HK-2 (cell line): Measurements from ENCODE around the gene TBC1D12.
"Not testable (repeated sequence)": the region's sequence is repeated elsewhere in the genome, so short reads cannot be mapped to it uniquely, and the experiment has no call there.

ENCODE experiments used
- DNase-seq: peaks from one replicate; pipeline ENCODE4 v3.0.0-alpha.2; 2018; ENCODE audit not compliant: unreplicated experiment

The TBC1D12 gene

DNA sequence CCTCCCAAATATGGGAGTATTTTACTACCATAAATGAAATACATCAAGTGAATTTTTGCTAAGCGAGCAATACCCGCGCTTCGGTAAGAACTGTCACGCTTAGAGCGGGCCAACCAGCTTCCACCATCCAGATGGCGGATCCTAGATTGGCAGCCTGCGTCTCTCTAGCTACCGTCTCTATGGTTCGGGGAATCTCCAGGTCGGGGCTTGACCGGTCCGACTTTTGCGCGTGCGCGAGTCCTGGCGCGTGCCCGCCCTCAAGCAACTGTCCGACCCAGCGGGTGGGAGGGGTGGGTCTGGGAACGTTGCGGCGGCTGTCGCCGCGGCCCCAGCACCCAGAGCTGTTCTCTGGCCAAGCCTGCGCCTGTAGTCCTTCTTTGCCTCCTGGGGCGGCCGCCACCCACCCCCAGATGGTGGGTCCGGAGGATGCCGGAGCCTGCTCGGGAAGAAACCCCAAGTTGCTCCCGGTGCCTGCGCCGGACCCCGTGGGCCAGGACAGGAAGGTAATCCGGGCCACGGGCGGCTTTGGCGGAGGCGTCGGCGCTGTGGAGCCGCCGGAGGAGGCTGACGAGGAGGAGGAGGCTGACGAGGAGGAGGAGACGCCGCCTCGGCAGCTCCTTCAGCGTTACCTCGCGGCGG is at the start of gene TBC1D12:
Gene TBC1D12 (plus strand): TSS at position 338 of the 639 bp plus-strand sequence. CDS start 73 bp downstream, at position 411.
- DNase-seq: peak; percentile 99

DNA sequence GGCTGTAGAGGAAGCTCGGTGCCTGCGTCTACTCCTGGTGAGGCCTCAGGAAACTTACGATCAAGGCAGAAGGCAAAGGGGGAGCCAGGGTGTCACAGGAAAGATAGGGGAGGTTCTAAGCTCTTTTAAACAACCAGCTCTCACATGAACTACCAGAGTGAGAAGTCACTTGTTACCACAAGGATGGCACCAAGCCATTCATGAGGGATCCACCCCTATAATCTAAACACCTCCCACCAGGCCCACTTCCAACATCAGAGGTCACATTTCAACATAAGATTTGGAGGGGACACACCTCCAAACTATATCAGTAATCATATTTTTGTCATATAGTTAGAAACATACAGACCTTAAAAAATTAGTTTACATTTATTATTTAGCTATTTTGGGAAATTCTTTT is 49.0 kb upstream of the TBC1D12 start:
- DNase-seq: no peak

DNA sequence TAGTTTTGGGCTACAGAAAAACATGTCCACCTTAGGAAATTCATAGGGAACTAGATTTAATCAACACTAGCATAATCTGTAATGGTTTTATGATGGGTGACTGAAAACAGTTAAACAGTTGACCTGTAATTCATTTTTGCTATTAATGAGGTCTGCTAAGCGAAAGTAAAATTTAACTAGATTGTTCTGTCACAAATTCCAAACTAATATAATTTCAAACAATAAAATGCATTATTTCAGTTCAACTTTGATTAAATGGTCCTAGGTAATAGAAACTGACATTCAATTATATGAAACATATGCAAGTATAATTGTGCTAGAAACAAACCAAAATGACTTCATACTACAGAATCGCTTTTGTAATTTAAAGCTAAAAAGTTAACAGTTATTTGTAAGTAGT is 46.5 kb upstream of the TBC1D12 start:
- no peak for DNase-seq

DNA sequence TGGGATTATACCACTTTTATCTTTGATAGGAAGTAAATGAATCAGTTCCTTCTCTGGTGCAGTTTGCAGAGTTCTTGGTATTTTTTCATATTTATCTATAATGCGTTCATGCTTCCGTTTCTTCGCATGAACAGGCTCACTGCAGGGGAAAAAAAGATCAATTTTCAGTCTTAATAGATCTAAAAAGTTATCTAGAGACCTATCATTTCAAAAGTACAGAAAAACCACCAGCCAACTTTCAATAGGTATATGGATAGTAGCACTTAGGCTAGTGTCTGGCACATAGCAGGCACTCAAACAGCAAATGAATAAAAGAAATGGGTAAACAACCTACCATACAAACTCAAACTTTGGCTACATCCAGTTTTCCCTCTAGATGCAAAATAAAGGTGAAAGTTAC is 45.1 kb upstream of the TBC1D12 start:
- no peak for DNase-seq

DNA sequence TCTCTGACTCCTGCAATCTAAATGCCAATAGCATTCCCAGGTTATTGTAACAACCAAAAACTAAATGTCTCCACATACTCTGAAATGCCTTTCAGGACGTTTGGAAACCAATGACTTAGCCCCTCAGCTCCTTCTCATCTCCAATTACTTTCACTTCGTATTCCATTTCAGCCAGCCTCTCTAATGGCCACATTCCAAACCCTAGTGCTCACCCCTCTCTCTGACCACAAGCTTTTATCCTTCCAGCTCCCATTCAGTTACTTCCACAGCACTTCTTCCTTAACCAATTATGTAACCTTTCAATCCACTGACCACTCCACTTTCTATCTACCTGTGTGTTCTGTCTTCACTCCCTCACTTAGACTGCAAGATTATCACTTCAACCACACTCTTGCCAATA is 43.9 kb upstream of the TBC1D12 start:
- DNase-seq: peak; percentile 71

DNA sequence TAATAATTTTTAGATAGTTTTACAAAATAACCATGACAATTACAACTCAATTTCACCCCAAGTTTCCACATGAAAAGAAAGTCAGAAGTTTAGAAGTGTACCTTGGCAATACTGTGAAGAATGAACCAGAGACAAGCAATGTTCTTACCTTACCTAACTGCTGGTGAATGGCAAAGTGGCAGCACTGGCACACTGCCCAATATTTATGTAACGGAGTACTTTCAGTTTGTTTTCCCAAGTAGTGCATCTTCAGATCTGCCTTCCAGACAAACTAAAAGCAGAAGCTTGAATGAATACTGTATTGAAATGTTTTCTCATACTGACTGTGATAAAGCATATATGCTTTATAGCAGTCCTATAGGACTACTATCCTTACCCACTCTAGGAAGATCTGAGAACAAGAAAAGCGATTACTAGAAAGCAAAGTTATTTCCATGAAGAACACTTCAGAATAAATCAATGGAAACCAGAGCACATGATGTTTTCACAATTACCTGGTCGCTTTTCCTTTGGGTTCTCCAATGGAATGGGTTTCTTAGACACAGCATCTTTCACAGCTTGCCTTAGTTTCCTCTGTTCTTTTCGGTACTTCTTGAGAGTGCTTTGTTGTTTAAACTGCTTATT is 41.1 kb upstream of the TBC1D12 start:
- DNase-seq: no peak

DNA sequence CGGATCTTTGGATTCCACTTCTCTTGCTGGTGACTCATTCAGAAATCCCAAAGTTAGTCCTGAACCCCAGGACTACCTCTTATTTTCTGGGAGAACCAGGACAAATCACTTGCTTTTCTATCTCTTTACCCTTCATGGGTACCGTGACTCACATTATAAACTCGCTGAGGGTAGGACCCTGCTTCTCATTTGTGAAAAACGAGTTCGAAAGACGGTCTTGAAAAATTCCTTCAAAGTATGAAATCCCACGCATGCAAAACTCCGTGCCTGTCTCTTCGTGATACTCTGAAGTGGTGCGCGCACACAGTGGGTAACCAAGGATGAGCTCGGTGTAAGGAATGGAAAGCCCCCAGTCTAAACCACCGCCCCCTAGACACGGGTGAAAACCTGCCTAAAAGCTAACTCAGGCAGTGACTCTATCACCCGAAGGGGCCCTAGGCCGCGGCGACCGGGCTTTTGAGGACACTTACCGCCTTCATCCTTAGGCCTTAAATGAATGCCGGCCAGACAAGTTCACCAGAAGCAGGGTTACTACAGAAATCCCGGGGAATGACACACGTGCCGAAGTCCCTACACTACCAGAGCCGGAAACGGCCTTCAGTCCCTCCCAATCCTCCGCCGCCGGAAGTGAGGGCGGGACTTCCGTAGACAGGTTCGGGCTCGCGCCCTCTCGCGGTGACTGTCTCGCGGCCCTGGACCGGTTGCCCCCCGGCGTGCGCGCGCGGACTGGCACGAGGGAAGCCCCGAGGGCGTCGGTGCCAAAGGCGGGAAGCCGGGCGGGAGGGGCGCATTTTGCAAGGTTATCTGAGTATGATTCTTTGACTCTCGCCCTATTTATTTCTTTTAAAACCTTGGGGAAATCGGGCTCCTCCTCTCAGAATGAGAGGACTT is 39.7 kb upstream of the TBC1D12 start, which contains the start of gene NOC3L:
Gene NOC3L (minus strand): TSS at position 580 of the 891 bp plus-strand sequence. CDS start 101 bp downstream, at position 479.
- DNase-seq: peak; percentile 99

DNA sequence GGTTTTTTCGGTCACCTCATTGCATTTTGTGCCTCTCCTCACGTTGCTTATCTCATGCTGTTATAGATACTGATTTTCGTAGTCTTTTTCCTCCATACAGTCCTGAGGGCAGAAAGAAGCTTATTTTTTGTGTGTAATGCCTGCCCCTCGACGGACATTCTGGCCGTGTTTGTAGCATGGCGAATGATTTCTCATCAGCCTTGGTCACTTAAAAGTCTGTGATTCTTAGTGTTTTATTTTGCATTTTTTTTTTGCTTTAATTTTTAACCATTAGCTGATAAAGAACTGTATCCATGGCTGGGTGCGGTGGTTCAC is 39.1 kb upstream of the TBC1D12 start:
- no peak for DNase-seq

DNA sequence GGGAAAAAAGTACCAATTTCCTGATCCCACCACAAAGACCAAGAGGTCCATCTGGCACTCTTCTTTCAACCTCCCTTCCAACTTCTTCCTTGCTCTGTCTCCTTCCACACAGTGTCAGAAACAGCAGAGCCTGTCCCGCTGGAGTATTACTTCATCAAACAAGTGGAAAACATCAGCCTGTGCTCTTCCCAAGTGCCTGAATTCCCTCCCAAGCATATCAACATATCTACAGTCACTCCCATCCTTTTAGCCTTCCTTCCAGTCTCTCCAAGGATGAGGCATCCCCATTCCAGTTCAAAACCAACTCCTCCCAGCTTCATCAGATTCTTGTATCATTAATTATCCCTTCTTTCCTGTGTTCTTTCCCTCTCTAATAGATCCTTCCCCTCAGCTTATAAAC is 37.9 kb upstream of the TBC1D12 start:
- no peak for DNase-seq

DNA sequence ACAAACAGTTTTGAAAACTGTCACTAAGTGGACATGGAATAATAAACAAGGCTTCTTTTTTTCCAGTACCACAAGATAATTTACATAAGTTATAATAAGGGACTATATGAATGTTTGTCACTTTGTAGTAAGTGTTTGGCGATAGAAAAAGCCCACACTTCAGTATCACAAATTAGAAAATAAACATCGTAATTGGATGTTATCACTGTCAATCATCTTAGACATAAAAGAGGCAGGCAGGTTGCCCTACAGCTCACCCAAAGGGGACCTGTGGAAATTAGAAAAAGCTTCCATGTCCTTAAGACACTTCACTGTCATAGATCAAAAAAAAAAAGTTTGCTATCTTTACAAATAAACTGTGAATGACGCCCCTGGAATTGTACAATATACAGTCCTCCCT is 36.0 kb upstream of the TBC1D12 start:
- no peak for DNase-seq

DNA sequence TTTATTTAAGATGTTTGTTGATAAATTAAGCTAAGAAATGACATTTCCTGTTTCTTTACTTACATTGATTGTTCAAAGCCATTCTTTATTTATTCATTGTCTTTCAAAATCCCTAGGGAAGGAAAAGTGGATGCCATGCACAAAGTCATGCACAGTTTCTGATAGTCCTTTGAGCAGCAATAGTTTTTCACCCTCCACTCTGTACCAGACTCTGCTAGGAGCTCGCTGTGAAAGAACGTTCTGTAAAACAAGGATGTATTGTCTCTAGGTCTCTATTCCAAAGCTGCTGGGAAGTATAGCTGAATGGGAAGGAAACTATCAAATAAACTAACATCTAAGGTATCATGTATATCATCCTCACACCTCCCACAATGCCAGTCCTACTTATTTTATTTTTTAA is 31.8 kb upstream of the TBC1D12 start:
- no peak for DNase-seq

DNA sequence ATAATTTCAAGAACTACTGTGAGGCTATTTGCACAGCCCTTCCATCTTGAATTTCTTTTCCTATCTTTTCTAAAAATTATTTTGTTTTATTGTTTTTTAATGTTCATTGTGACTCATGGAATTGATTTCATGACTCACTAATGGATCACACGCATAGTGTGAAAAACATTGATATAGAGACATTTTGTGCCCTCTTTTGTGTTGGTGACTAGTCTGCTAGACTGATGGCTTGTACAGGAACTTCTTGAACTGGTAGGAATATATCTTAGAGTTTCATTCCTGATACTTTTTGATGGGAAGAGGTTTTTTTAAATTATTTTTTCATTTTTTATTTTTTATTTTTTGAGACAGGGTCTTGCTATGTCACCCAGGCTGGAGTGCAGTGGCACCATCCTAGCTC is 27.0 kb upstream of the TBC1D12 start:
- DNase-seq: no peak

DNA sequence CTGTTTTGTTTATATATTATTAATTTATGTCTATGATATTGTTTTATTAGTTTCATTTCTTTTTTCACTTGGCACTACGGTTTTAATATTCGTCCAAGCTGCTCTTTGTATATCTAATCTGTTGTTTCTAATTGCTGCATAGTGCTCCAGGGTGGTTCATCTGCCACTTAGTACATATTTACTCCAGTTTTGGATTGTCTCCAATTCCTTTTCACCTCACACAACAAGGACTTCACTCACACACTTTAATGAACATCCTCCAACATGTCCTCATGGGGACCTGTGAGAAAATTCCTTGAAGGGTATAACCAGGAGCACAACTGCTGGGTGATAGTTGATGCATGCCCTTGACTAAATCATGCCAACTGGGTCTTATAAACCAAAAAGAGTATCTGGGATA is 25.5 kb upstream of the TBC1D12 start:
- no peak for DNase-seq

DNA sequence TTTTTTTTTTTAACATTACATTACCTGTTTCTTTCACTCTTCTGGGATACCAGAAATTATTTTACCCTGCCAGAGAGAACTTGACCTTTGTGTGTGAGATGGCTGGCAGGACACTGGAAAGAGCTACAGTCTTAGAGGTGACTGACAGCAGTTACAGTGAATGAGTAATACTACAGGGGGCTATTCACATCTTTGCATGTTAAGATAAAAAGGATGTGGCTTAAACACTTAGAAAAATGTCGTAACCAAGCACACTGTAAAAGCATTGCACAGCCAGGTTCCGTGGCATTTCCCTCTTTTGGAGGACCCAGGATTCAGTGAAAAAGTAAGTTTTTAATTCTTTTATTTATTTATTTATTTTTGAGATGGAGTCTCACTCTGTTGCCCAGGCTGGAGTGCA is 18.8 kb upstream of the TBC1D12 start:
- no peak for DNase-seq

DNA sequence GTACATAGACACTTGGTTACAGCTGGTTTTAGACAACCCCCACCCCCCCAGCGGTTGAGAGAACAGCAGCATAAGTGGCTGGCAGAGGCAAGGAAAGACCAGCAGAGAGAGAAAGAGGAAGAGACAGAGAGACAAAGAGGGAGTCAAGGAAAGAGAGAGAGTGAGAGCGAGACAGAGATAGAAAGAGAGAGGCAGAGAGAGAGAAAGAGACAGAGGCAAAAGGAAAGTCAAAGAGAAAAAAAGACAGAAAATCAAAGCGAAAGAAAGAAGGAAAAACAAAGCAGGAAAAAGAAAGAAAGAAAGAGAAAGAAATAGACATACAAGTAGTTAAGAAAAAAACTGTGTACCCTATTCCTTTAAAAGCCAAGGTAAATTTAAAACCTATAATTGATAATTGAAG is 16.6 kb upstream of the TBC1D12 start:
- not testable (repeated sequence) for DNase-seq

DNA sequence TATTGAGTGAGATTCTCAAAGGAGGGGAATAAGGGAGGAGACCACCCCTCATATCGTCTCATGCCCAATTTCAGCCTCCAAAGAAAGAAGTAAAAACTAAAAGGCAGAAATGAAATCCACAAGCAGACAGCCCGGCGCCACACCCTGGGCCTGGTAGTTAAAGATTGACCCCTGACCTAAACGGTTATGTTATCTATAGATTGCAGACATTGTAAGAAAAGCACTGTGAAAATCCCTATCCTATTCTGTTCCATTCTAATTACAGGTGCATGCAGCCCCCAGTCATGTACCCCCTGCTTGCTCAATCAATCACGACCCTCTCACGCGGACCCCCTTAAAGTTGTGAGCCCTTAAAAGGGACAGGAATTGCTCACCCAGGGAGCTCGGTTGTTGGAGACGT is 10.2 kb upstream of the TBC1D12 start:
- not testable (repeated sequence) for DNase-seq

DNA sequence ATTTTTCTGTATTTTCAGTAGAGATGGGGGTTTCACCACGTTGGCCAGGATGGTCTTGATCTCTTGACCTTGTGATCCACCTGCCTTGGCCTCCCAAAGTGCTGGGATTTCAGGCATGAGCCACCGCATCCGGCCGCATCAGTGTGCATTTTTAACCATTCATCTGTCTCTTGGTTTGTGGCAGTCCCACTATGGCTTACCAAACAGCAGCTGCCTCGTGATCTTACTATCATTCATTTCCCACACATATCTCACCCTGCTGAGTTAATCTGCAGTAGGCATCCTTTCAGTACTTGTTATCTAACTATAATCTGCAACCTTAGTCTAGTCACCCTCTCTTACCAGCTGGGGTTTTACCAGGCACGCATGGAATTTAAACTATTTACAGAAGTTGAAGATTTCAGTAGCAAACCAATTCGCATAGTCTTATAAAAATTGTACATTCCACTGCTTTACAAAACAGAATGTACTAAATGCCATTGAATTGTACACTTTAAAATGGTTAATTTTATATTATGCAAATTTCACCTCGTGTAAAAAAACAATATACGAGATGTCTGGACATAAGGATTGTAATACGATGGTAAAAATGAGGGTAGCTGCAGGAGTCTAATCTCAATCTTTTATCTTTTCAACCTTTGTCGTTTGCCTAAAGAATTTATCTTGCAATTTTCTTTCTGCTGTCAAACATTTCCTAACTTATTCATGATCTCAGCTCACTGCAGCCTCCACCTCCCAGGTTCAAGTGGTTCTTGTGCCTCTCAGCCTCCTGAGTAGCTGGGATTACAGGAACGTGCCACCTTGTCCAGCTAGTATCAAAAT is 4.6 kb upstream of the TBC1D12 start:
- DNase-seq: peak; percentile 82

DNA sequence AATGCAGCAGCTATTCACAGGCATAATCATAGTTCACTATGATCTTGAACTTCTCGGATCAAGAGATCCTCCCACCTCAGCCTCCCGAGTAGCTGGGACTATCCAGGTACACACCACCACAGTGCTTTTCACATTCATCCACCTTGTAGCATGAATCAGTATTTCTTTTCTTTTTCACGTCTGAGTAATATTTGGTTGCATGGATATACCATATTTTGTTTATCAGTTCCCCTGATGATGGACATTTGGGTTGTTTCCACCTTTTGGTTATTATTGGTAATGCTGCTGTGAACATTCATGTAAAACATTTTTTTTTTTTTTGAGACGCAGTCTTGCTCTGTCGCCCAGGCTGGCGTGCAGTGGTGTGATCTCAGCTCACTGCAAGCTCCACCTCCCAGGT is 3.6 kb upstream of the TBC1D12 start:
- DNase-seq: no peak

DNA sequence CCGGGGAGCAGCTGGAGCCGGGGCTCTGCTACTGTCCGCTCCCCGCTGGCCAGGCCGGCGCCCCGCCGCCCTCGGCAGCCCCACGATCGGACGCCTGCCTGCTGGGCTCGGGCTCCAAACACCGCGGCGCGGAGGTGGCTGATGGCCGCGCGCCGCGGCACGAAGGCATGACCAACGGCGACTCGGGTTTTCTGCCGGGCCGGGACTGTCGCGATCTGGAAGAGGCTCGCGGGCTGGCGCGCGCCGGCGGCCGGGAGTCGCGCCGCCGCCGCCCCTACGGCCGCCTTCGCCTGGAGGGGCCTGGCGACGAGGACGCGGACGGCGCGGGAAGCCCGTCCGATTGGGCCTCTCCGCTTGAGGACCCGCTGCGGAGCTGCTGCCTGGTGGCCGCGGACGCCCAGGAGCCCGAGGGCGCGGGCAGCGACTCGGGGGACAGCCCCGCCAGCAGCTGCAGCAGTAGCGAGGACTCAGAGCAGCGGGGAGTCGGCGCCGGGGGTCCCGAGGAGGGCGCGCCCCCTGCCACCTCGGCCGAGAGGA is 570 bp downstream of the TBC1D12 start:
- no peak for DNase-seq

DNA sequence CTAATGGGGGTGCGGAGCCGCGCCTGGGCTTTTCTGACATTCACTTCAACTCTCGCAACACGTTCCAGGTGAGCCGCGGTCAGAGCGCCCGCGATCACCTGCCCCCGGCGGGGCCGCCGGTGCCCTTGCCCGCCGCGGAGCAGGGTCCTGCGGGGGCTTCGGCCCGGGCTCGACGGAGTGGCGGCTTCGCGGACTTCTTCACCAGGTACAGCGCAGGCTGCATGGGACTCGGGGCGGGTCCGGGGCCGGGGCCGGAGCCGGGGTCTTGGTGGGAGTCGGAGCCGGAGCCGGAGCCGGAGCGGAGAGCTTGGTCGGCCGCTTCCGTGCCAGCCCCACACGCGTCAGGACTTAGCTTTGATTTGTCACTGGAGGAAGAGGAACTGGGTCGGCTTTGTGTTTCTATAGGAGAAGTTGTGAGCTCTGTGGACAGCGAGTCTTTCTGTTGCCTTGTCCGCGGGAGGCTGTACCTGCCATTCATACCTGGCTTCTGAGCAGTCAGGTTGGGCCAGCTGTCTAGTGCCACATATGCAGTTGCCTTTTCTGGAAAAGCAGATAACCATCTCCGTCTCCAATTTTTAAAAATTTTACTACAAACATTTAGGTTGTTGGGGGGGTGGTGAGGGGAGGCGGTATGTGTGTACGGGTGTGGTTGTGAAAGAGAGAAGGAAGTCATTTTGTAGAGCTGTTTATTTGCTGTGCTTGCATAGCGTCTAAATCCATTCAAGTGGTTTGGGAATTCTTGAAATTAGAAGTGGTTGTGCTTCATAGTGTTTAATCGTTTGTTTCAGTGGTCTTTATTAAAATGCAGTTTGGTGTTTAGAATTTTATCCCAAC is 1.3 kb downstream of the TBC1D12 start:
- DNase-seq: peak; percentile 79

DNA sequence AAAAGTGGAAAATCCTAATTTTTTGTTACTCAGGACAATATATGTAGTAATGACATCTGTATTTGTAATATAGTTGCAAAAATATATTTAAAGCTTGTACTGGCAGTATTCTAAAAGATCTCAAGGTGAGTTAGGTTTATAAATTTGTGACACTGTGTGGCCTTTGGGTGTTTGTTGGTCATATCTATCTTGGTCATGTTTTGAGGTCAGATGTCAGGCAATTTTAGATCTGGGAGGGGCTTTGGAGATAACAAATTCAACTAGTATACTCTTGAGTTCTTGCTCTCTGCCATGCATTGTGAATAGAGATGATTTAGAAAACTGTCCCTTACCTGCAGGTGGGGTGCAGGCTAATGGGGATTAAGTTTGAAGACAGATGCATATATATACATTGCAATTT is 3.1 kb downstream of the TBC1D12 start:
- no peak for DNase-seq
